ENCODE data around the gene CAMTA1. TPM values are rescaled to one million over a fixed set of nuclear protein-coding genes. Genes with fewer than 3 reads are reported as not detected.

CAMTA1 gene
- total and polyA plus RNA-seq, 8 donors, result 13.0 to 54.2 (median 23.6) TPM

DNA sequence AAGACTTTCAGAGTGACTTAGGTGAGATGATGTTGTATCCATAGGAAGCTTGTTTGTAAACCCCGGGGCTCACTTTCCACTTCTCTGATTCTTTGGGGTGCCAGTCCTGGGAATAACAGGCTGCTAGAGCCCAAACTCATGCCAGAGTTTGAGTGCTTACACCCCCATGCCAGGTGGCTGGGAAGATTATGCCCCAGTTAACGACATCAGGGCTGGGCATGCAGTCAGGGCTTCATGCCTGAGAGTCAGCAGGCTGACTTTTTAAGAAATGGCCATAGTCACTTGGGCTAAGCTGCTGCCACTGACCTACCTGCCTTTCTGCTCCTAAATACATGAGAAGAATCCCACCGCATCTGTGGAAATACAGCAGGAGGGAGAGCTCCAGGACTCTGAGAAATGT lies 560.3 kb downstream of the CAMTA1 start:
- no peaks in the 10 kb centered on the region for H3K4me1 ChIP-seq
- DNase-seq, result no peak
- H3K27me3 ChIP-seq, result no peaks in the 10 kb centered on the region
- WGBS, 2 donors, result 86 to 89% methylated on average over 3 of the region's 3 CpGs
- H3K27ac ChIP-seq, result no peak overlapping the region
- intact Hi-C loops (cut with DNase I), result no loop called here
- FAIRE-seq, result no peak
- H3K9me3 ChIP-seq, result no peaks in the 10 kb centered on the region
- ATAC-seq, result no peak
- no peaks in the 10 kb centered on the region for H3K36me3 ChIP-seq
- no peak overlapping the region for H3K4me3 ChIP-seq
- TF ChIP-seq, protein P1, sequence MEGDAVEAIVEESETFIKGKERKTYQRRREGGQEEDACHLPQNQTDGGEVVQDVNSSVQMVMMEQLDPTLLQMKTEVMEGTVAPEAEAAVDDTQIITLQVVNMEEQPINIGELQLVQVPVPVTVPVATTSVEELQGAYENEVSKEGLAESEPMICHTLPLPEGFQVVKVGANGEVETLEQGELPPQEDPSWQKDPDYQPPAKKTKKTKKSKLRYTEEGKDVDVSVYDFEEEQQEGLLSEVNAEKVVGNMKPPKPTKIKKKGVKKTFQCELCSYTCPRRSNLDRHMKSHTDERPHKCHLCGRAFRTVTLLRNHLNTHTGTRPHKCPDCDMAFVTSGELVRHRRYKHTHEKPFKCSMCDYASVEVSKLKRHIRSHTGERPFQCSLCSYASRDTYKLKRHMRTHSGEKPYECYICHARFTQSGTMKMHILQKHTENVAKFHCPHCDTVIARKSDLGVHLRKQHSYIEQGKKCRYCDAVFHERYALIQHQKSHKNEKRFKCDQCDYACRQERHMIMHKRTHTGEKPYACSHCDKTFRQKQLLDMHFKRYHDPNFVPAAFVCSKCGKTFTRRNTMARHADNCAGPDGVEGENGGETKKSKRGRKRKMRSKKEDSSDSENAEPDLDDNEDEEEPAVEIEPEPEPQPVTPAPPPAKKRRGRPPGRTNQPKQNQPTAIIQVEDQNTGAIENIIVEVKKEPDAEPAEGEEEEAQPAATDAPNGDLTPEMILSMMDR (IDR thresholded peaks at IDR 0.05), result no peak

DNA sequence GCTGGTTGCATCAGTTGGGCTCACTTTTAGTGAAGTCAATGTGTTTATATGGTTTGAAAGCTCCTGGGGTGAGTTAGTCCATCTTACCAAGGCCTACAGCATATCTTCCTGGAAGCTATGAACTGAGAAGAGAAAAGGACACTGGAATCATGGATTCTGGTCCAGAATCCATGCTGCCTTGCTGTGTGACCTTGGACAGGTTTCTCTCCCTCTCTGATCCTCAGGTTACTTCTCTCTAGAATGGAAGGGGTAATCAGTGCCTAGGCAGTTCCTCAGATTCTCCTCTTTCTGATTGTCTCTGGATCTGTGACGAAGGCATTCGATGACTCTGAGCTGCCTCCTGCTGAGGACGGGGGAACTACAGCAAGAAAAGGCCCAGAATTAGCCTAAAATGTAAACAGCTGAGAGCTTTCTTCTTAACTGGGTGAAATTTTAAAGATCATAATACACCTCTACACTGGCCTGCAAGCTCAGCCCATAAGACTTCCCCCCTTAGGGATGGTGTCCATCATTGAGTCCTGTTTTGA lies 560.9 kb downstream of the CAMTA1 start:
- WGBS, 2 donors, result 90 to 92% methylated on average over 3 of the region's 3 CpGs
- intact Hi-C loops (cut with DNase I), result no loop called here
- H3K36me3 ChIP-seq, result no peaks in the 10 kb centered on the region
- H3K27ac ChIP-seq, result no peak overlapping the region
- no peaks in the 10 kb centered on the region for H3K9me3 ChIP-seq
- no peaks in the 10 kb centered on the region for H3K27me3 ChIP-seq
- DNase-seq (no peak), FAIRE-seq (no peak), ATAC-seq (no peak)
- no peak overlapping the region for H3K4me3 ChIP-seq
- H3K4me1 ChIP-seq, result no peaks in the 10 kb centered on the region
- TF ChIP-seq, protein P1 (IDR thresholded peaks at IDR 0.05), result no peak

DNA sequence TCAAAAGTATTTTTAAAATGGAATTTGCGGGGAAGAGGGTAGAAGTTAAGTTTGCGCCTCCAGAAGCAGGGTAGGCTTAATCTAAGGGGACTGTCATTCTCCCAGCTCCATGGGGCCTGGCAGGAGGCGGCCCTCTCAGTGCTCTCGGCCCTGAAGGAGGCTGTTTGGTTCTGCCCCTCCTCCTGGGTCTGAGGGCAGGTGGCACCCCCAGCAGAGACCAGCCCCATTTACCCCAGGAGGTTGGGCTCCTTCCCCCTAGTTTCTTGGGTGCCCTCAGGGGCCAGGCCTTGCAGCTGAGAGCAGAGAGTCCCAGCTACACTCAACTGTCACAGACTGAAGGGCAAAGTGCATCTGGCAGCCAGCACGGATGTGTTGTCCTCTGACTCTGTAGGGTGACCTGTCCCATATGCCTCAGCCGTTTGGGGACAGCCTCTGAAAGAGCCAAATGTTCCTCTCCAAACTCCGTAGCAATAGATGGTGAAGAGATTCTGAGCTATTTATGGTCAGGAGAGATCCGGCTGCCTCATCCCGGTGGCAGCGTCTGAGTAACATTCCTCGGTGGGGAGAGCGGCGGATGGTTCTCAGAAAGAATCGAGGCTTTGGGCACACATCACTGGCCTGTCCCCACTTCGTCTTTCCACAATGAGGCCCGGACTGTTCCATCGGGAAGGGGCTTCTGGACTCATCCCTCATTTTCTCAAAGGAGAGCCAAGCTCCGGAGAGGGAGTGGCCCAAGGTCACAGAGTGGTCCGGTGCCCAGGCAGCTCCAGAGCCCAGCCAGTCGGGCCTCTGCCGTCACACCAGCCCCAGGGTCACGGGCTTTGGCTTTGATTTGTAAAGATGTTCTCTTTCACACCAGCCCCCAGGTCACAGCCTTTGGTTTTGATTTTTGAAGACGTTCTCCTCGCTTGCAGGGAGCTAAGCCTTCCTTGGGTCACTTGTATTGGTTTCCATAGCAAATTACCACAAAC lies 561.6 kb downstream of the CAMTA1 start:
- ATAC-seq, result no peak
- Histone ChIP-seq H3K4me3 (no peak overlapping the region), H3K9me3 (no peaks in the 10 kb centered on the region), H3K27me3 (no peaks in the 10 kb centered on the region), H3K4me1 (no peaks in the 10 kb centered on the region), H3K27ac (no peak overlapping the region), H3K36me3 (no peaks in the 10 kb centered on the region)
- intact Hi-C loops (cut with DNase I), result no loop called here
- no peak for FAIRE-seq
- WGBS, 2 donors, result 75 to 82% methylated on average over 24 of the region's 24 CpGs
- DNase-seq, result no peak
- TF ChIP-seq, protein P1 (IDR thresholded peaks at IDR 0.05), result no peak

DNA sequence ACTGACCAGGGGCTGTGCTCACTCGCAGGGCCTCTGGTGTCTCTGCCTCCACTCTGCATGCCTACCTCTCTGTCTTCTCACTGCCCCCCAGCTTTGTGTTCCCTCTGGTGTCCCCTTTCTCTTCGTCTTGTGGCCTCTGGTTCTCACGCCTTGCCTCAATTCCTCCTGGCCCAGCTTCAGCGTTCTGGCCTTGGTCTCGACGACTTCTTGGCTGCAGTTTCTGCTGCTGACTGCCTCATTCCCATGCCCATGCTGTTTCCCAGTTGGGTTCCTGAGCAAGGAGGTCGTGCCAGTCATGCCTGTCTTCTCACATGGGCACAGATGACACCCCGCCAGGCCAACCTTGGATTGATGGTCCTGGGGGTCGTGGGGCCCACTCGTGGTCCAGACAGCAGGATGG lies 562.8 kb downstream of the CAMTA1 start:
- ATAC-seq, result no peak
- Histone ChIP-seq H3K36me3 (no peaks in the 10 kb centered on the region), H3K4me3 (no peak overlapping the region), H3K27ac (no peak overlapping the region), H3K27me3 (no peaks in the 10 kb centered on the region), H3K9me3 (no peaks in the 10 kb centered on the region), H3K4me1 (no peaks in the 10 kb centered on the region)
- FAIRE-seq, result no peak
- TF ChIP-seq, protein P1 (IDR thresholded peaks at IDR 0.05), result no peak
- intact Hi-C loops (cut with DNase I), result no loop called here
- WGBS, 2 donors, result 41 to 43% methylated on average over 10 of the region's 10 CpGs
- DNase-seq, result no peak

DNA sequence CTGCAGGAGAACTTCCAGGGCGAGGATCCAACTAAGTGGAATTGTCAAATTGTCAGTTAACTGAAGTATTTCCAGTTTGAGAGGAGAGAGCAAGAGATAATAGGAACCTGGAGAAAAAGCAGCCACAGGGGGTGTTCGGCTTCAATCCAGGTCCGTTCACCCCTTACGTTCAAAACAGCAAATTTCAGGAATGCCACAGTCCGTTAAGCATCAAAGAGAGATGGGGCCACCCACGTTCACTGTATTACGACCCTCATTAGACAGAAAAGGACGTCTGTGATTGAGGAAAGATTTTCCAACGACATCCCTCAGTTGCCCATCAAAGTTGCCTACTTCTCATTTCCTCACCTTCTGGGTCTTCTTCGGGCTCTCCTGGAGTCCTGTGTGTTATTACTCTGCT lies 563.3 kb downstream of the CAMTA1 start:
- ATAC-seq, result no peak
- Histone ChIP-seq H3K36me3 (no peaks in the 10 kb centered on the region), H3K27me3 (no peaks in the 10 kb centered on the region), H3K27ac (no peak overlapping the region), H3K9me3 (no peaks in the 10 kb centered on the region), H3K4me1 (no peaks in the 10 kb centered on the region), H3K4me3 (no peak overlapping the region)
- intact Hi-C loops (cut with DNase I), result no loop called here
- no peak for FAIRE-seq
- DNase-seq, result no peak
- TF ChIP-seq, protein P1 (IDR thresholded peaks at IDR 0.05), result no peak
- 74 to 78% methylated on average over 10 of the region's 10 CpGs for WGBS, 2 donors
